GM12801 (cell line): ENCODE measurements around the gene DENND1C.

ENCODE experiments used
- TF ChIP-seq, protein P1 (sequence below): IDR thresholded peaks from one replicate; pipeline ENCODE4 v1.5.1; 2011; ENCODE audit warnings: control low read depth; ENCODE audit not compliant: insufficient read length; ENCODE audit errors: extremely low read depth

DENND1C gene

DNA sequence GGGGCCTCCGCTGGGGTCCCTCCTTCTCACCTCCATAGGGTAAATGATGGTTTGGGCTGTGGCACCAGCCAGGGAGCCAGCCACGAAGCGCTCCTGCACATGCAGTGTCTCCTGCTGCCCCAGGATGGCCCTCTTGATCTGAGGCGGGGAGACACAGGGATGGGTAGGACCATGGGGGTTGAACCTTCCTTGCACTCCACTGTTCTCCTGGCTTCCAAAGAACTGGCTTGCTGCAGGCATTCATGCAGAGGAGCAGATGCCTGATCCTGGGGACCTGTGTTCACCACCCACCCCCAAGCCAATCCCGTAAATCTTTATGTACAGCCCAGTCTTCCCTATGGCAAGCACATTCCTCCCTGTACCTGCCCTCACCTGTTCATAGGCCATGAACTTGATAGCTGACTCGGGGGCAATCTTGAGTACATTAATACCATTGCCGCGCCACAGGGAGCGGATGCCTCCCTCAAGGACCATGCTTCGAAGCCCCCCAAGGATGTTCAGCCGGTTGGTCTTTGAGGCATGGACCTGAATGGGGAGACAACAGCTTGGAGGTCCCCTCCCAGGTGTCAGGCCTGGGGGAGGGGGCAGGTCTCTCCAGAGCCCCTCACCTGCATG is 27.5 kb downstream of the DENND1C start:
- TF ChIP-seq, protein P1, sequence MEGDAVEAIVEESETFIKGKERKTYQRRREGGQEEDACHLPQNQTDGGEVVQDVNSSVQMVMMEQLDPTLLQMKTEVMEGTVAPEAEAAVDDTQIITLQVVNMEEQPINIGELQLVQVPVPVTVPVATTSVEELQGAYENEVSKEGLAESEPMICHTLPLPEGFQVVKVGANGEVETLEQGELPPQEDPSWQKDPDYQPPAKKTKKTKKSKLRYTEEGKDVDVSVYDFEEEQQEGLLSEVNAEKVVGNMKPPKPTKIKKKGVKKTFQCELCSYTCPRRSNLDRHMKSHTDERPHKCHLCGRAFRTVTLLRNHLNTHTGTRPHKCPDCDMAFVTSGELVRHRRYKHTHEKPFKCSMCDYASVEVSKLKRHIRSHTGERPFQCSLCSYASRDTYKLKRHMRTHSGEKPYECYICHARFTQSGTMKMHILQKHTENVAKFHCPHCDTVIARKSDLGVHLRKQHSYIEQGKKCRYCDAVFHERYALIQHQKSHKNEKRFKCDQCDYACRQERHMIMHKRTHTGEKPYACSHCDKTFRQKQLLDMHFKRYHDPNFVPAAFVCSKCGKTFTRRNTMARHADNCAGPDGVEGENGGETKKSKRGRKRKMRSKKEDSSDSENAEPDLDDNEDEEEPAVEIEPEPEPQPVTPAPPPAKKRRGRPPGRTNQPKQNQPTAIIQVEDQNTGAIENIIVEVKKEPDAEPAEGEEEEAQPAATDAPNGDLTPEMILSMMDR = no peak

GRCh38 chr19:6452899-6453298 is 28.7 kb downstream of the DENND1C start:
- TF ChIP-seq, protein P1 = no peak

- TF ChIP-seq, protein P1 = no peak
Measured at GRCh38 chr19:6452223-6452614, 29.4 kb downstream of the DENND1C start.

- TF ChIP-seq, protein P1 = no peak
Measured at GRCh38 chr19:6451583-6452222, 29.9 kb downstream of the DENND1C start.

DNA sequence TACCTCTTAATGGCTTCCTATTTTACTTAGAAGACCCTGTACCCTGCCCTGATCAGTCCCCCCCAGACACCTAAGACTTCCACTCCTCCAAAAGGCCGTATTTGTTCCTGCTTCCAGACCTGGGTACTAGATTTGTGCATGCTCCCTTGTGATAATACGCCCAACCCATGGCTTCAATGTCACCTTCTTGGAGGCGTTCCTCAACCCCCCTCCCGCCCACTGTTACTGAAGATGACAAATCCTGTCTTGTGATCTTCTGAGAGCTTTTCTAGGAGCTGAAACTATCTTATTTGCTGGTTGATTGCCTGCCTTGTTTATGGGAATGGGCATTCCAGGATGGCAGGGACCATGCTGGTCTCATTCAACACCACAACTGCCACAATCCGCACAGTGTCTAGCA is 31.4 kb downstream of the DENND1C start:
- TF ChIP-seq, protein P1 = no peak

- TF ChIP-seq, protein P1 = no peak
Measured at GRCh38 chr19:6448045-6448444, 33.5 kb downstream of the DENND1C start.

- TF ChIP-seq, protein P1 = no peak
Measured at GRCh38 chr19:6446452-6446851, 35.1 kb downstream of the DENND1C start.
